Measurements from ENCODE around the gene UTF1. TPM values are rescaled to one million over a fixed set of nuclear protein-coding genes. Genes with fewer than 3 reads are reported as not detected.
"Not testable (repeated sequence)": the region's sequence is repeated elsewhere in the genome, so short reads cannot be mapped to it uniquely, and the experiment has no call there.

UTF1 gene
- total RNA-seq, 4 donors from 2014 or later, result not detected

- H3K9me3 ChIP-seq, result no peaks in the 10 kb centered on the region
- intact Hi-C loops (cut with DNase I; ENCODE audit: low total_unique reads), result no loop called here
- TF ChIP-seq POLR2A (IDR thresholded peaks at IDR 0.05), result no peak
- TF ChIP-seq CTCF (IDR thresholded peaks at IDR 0.05), result no peak
- H3K4me1 ChIP-seq, result no peaks in the 10 kb centered on the region
- H3K27me3 ChIP-seq, result no peaks in the 10 kb centered on the region
- no peak overlapping the region for H3K27ac ChIP-seq
- no peak for DNase-seq
- no peak overlapping the region for H3K4me3 ChIP-seq
- no peaks in the 10 kb centered on the region for H3K36me3 ChIP-seq
Measured at GRCh38 chr10:133217800-133218589, 12.0 kb upstream of the UTF1 start.

DNA sequence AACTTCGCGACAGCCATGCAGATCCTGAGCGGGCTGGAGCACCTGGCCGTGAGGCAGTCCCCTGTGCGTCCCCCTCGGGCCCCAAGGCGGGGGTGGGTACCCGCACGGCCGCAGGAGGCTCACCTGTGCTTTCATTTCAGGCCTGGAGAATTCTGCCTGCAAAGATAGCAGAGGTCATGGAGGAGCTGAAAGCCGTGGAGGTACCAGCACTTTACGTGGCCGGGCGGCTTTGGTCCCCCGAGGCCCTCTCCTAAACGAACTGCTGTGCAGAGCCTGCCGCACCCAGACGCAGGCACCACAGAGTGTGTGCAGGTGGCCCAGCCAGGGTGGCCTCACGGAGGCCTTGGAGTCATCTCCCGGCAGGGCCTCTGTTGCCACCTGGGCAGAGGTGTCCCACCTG is 11.1 kb upstream of the UTF1 start:
- H3K4me3 ChIP-seq, result no peak overlapping the region
- no peaks in the 10 kb centered on the region for H3K4me1 ChIP-seq
- H3K27ac ChIP-seq, result no peak overlapping the region
- H3K9me3 ChIP-seq, result no peaks in the 10 kb centered on the region
- no peak for DNase-seq
- H3K36me3 ChIP-seq, result no peaks in the 10 kb centered on the region
- intact Hi-C loops (cut with DNase I; ENCODE audit: low total_unique reads), result no loop called here
- TF ChIP-seq CTCF (IDR thresholded peaks at IDR 0.05) (no peak), POLR2A (IDR thresholded peaks at IDR 0.05) (no peak)
- H3K27me3 ChIP-seq, result no peaks in the 10 kb centered on the region

- H3K4me3 ChIP-seq, result no peak overlapping the region
- no peaks in the 10 kb centered on the region for H3K9me3 ChIP-seq
- H3K36me3 ChIP-seq, result no peaks in the 10 kb centered on the region
- DNase-seq, result no peak
- no peaks in the 10 kb centered on the region for H3K27me3 ChIP-seq
- H3K27ac ChIP-seq, result no peak overlapping the region
- intact Hi-C loops (cut with DNase I; ENCODE audit: low total_unique reads), result no loop called here
- TF ChIP-seq POLR2A (IDR thresholded peaks at IDR 0.05) (no peak), CTCF (IDR thresholded peaks at IDR 0.05) (no peak)
- no peaks in the 10 kb centered on the region for H3K4me1 ChIP-seq
Measured at GRCh38 chr10:133219782-133220181, 10.2 kb upstream of the UTF1 start.

DNA sequence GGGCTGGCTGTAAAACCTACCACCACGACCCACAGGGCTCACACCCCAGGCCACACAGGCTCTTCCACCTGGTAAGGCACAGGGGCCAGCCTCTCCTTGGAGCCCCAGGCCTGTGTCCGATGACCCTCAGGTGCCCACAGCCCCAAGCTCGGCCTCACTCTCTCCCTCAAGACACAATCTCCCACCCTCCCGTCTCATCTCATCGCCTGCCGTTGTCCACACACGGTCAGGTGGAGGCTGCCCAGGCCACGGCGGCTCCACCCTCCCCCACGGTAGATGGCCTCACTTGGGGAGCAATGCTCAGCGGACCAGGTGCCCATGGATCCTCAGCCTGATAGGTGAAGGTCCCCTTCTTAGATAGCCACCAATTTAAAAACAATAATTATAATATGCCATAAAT is 8.7 kb upstream of the UTF1 start:
- Histone ChIP-seq H3K4me1 (no peaks in the 10 kb centered on the region), H3K27ac (no peak overlapping the region), H3K9me3 (no peaks in the 10 kb centered on the region), H3K4me3 (no peak overlapping the region), H3K27me3 (no peaks in the 10 kb centered on the region), H3K36me3 (no peaks in the 10 kb centered on the region)
- DNase-seq, result no peak
- no peak for TF ChIP-seq POLR2A (IDR thresholded peaks at IDR 0.05)
- TF ChIP-seq CTCF (IDR thresholded peaks at IDR 0.05), result no peak
- intact Hi-C loops (cut with DNase I; ENCODE audit: low total_unique reads), result no loop called here

DNA sequence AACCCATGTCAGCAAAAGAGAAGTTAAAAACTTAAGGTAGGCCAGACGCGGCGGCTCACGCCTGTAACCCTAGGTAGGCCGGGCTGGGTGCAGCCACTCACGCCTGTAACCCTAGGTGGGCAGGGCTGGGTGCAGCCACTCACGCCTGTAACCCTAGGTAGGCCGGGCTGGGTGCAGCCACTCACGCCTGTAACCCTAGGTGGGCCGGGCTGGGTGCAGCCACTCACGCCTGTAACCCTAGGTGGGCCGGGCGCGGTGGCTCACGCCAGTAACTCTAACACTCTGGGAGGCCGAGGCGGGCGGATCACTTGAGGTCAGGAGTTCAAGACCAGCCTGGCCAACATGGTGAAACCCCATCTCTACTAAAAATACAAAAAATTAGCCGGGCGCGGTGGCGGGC is 8.3 kb upstream of the UTF1 start:
- H3K9me3 ChIP-seq; H3K27ac ChIP-seq; DNase-seq; H3K4me1 ChIP-seq; intact Hi-C loops (cut with DNase I; ENCODE audit: low total_unique reads); H3K27me3 ChIP-seq; H3K4me3 ChIP-seq; H3K36me3 ChIP-seq: not testable (repeated sequence)

All from uterus (tissue), 4 donors.